ENCODE data around the gene JAZF1.

Gene JAZF1

GRCh38 chr7:27784399-27785053 lies 396.1 kb downstream of the JAZF1 start:
- no peak overlapping the region for H3K27ac ChIP-seq

GRCh38 chr7:27782849-27783248 lies 397.7 kb downstream of the JAZF1 start:
- Histone ChIP-seq H4K20me1 (ENCODE audit: insufficient read depth) (no peaks in the 10 kb centered on the region), H3K4me3 (IDR thresholded peaks at IDR 0.05; ENCODE audit: insufficient read depth, low read depth, low read length) (no peak overlapping the region), H3K4me1 (ENCODE audit: low read depth, poor library complexity, severe bottlenecking) (peaks cover 8% of the 10 kb centered on the region), H3K9ac (no peak overlapping the region), H2AFZ (ENCODE audit: low read depth) (no peak overlapping the region), H3K4me2 (no peak overlapping the region), H3K36me3 (ENCODE audit: insufficient read depth) (0 out of 2 replicates have a peak, but pooled peaks cover 4% of the 10 kb centered on the region), H3K79me2 (ENCODE audit: insufficient read depth, low read depth) (no peaks in the 10 kb centered on the region), H3K27me3 (ENCODE audit: insufficient read depth, low read depth) (no peaks in the 10 kb centered on the region), H3K27ac (no peak overlapping the region)
- no peak for TF ChIP-seq CTCF (conservative IDR thresholded peaks at IDR 0.05; ENCODE audit: low read depth, low read length)

More at GRCh38 chr7:27784399-27785053, 396.1 kb downstream of the JAZF1 start:
- Histone ChIP-seq H3K4me1 (ENCODE audit: low read depth, poor library complexity, severe bottlenecking) (peaks cover 8% of the 10 kb centered on the region), H3K4me3 (IDR thresholded peaks at IDR 0.05; ENCODE audit: insufficient read depth, low read depth, low read length) (no peak overlapping the region), H2AFZ (ENCODE audit: low read depth) (no peak overlapping the region), H3K9ac (no peak overlapping the region), H3K27me3 (ENCODE audit: insufficient read depth, low read depth) (no peaks in the 10 kb centered on the region), H3K79me2 (ENCODE audit: insufficient read depth, low read depth) (no peaks in the 10 kb centered on the region), H3K36me3 (ENCODE audit: insufficient read depth) (0 out of 2 replicates have a peak, but pooled peaks cover 4% of the 10 kb centered on the region), H4K20me1 (ENCODE audit: insufficient read depth) (no peaks in the 10 kb centered on the region), H3K4me2 (no peak overlapping the region)
- TF ChIP-seq CTCF (conservative IDR thresholded peaks at IDR 0.05; ENCODE audit: low read depth, low read length), result peak; percentile 93

- H3K27me3 ChIP-seq (ENCODE audit: insufficient read depth, low read depth), result no peaks in the 10 kb centered on the region
- no peak overlapping the region for H3K9ac ChIP-seq
- no peaks in the 10 kb centered on the region for H3K79me2 ChIP-seq (ENCODE audit: insufficient read depth, low read depth)
- peaks cover 8% of the 10 kb centered on the region for H3K4me1 ChIP-seq (ENCODE audit: low read depth, poor library complexity, severe bottlenecking)
- no peak overlapping the region for H3K4me2 ChIP-seq
- H3K4me3 ChIP-seq (IDR thresholded peaks at IDR 0.05; ENCODE audit: insufficient read depth, low read depth, low read length), result no peak overlapping the region
- H2AFZ ChIP-seq (ENCODE audit: low read depth), result no peak overlapping the region
- TF ChIP-seq CTCF (conservative IDR thresholded peaks at IDR 0.05; ENCODE audit: low read depth, low read length), result no peak
- H3K36me3 ChIP-seq (ENCODE audit: insufficient read depth), result 0 out of 2 replicates have a peak, but pooled peaks cover under 1% of the 10 kb centered on the region
- no peak overlapping the region for H3K27ac ChIP-seq
- H4K20me1 ChIP-seq (ENCODE audit: insufficient read depth), result no peaks in the 10 kb centered on the region
Measured at GRCh38 chr7:27781188-27781587, 399.4 kb downstream of the JAZF1 start.
